ENCODE results near the gene ADAM17. TPM values are rescaled to one million over a fixed set of nuclear protein-coding genes. Genes with fewer than 3 reads are reported as not detected.

Gene ADAM17
- total RNA-seq, 1 donor from 2014 or later: 61.3 TPM

- TF ChIP-seq, protein P1, sequence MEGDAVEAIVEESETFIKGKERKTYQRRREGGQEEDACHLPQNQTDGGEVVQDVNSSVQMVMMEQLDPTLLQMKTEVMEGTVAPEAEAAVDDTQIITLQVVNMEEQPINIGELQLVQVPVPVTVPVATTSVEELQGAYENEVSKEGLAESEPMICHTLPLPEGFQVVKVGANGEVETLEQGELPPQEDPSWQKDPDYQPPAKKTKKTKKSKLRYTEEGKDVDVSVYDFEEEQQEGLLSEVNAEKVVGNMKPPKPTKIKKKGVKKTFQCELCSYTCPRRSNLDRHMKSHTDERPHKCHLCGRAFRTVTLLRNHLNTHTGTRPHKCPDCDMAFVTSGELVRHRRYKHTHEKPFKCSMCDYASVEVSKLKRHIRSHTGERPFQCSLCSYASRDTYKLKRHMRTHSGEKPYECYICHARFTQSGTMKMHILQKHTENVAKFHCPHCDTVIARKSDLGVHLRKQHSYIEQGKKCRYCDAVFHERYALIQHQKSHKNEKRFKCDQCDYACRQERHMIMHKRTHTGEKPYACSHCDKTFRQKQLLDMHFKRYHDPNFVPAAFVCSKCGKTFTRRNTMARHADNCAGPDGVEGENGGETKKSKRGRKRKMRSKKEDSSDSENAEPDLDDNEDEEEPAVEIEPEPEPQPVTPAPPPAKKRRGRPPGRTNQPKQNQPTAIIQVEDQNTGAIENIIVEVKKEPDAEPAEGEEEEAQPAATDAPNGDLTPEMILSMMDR (IDR thresholded peaks at IDR 0.05; ENCODE audit: insufficient read depth, low read length, poor library complexity, severe bottlenecking): no peak
- no peak overlapping the region for H3K4me3 ChIP-seq (ENCODE audit: low read depth, low read length)
- DNase-seq (ENCODE audit: low read depth): no peak
- H3K36me3 ChIP-seq (ENCODE audit: control insufficient read depth, insufficient read depth, low read length): peaks cover 10% of the 10 kb centered on the region
- no peaks in the 10 kb centered on the region for H3K27me3 ChIP-seq (ENCODE audit: control insufficient read depth, insufficient read depth, low read length)
Observed at GRCh38 chr2:9493478-9493877, 62.2 kb downstream of the ADAM17 start.

- TF ChIP-seq, protein P1 (IDR thresholded peaks at IDR 0.05; ENCODE audit: insufficient read depth, low read length, poor library complexity, severe bottlenecking): no peak
- DNase-seq (ENCODE audit: low read depth): no peak
- Histone ChIP-seq H3K4me3 (ENCODE audit: low read depth, low read length) (no peak overlapping the region), H3K36me3 (ENCODE audit: control insufficient read depth, insufficient read depth, low read length) (peaks cover 10% of the 10 kb centered on the region), H3K27me3 (ENCODE audit: control insufficient read depth, insufficient read depth, low read length) (no peaks in the 10 kb centered on the region)
Observed at GRCh38 chr2:9492927-9493326, 62.7 kb downstream of the ADAM17 start.

- Histone ChIP-seq H3K4me3 (ENCODE audit: low read depth, low read length) (no peak overlapping the region), H3K27me3 (ENCODE audit: control insufficient read depth, insufficient read depth, low read length) (no peaks in the 10 kb centered on the region), H3K36me3 (ENCODE audit: control insufficient read depth, insufficient read depth, low read length) (peaks cover 6% of the 10 kb centered on the region)
- no peak for DNase-seq (ENCODE audit: low read depth)
- TF ChIP-seq, protein P1 (IDR thresholded peaks at IDR 0.05; ENCODE audit: insufficient read depth, low read length, poor library complexity, severe bottlenecking): no peak
Observed at GRCh38 chr2:9490789-9491188, 64.8 kb downstream of the ADAM17 start.

GRCh38 chr2:9488583-9489547, 66.8 kb downstream of the ADAM17 start:
- peaks cover 4% of the 10 kb centered on the region for H3K36me3 ChIP-seq (ENCODE audit: control insufficient read depth, insufficient read depth, low read length)
- DNase-seq (ENCODE audit: low read depth): no peak
- no peaks in the 10 kb centered on the region for H3K27me3 ChIP-seq (ENCODE audit: control insufficient read depth, insufficient read depth, low read length)
- TF ChIP-seq, protein P1 (IDR thresholded peaks at IDR 0.05; ENCODE audit: insufficient read depth, low read length, poor library complexity, severe bottlenecking): no peak
- no peak overlapping the region for H3K4me3 ChIP-seq (ENCODE audit: low read depth, low read length)

GRCh38 chr2:9484533-9484932, 71.1 kb downstream of the ADAM17 start:
- no peak for DNase-seq (ENCODE audit: low read depth)
- no peaks in the 10 kb centered on the region for H3K36me3 ChIP-seq (ENCODE audit: control insufficient read depth, insufficient read depth, low read length)

More at GRCh38 chr2:9484533-9484932, 71.1 kb downstream of the ADAM17 start:
- TF ChIP-seq, protein P1 (IDR thresholded peaks at IDR 0.05; ENCODE audit: insufficient read depth, low read length, poor library complexity, severe bottlenecking): no peak
- Histone ChIP-seq H3K27me3 (ENCODE audit: control insufficient read depth, insufficient read depth, low read length) (no peaks in the 10 kb centered on the region), H3K4me3 (ENCODE audit: low read depth, low read length) (no peak overlapping the region)
